Caco-2 (cell line): ENCODE data around the gene SNAPC3. TPM values are rescaled to one million over a fixed set of nuclear protein-coding genes. Genes with fewer than 3 reads are reported as not detected.

Source experiments
- BruUV-seq: library from RNA; stranded (reverse); fragments of 400-500 nt; replicated peaks from 2 replicates; lab custom pipeline; 2021; lab: Mats Ljungman, UMichigan
- CTCF ChIA-PET: fragments of 300-600 bp; sonication (Branson Sonifier 250); formaldehyde crosslinking; loops from one replicate; lab custom pipeline; 2022; ENCODE audit warnings: antibody characterized with exemption; lab: Charles Lee
- POLR2A ChIA-PET: fragments of 300-600 bp; sonication (Branson Sonifier 250); formaldehyde crosslinking; loops from one replicate; lab custom pipeline; 2022; ENCODE audit warnings: antibody characterized with exemption; lab: Charles Lee
- DNase-seq, 2 experiments: peaks; one replicate each; pipeline versions ENCODE4 v3.0.0 to v3.0.0-alpha.2; 2020 to 2022
- H3K27me3 ChIP-seq: replicated peaks from 2 replicates; pipeline ENCODE4 v1.6.0; 2011; ENCODE audit warnings: low read length; ENCODE audit not compliant: control insufficient read depth, insufficient read depth
- H3K36me3 ChIP-seq: 2 replicates; pipeline ENCODE4 v1.5.1; 2011; ENCODE audit warnings: low read length; ENCODE audit not compliant: control insufficient read depth, insufficient read depth
- H3K4me1 ChIP-seq: fragments of 250-450 bp; sonication (Bioruptor Pico); 2 replicates; pipeline ENCODE4 v1.5.1; 2020; ENCODE audit warnings: mild to moderate bottlenecking
- H3K4me3 ChIP-seq: 2 replicates; pipeline ENCODE4 v1.5.1; 2011; ENCODE audit warnings: low read depth, mild to moderate bottlenecking, control low read depth, low read length
- H3K9me3 ChIP-seq: fragments of 250-450 bp; sonication (Bioruptor Pico); 2 replicates; pipeline ENCODE4 v1.5.1; 2020; ENCODE audit warnings: mild to moderate bottlenecking, moderate library complexity
- H3K27ac Mint-ChIP-seq: one replicate; pipeline ENCODE4 v1.8.0; 2022; ENCODE audit warnings: mixed read lengths; ENCODE audit not compliant: unreplicated experiment
- H3K27me3 Mint-ChIP-seq: one replicate; pipeline ENCODE4 v1.8.0; 2022; ENCODE audit warnings: mixed read lengths; ENCODE audit not compliant: insufficient read depth, unreplicated experiment
- H3K36me3 Mint-ChIP-seq: one replicate; pipeline ENCODE4 v1.8.0; 2022; ENCODE audit warnings: mild to moderate bottlenecking, mixed read lengths; ENCODE audit not compliant: insufficient read depth, unreplicated experiment
- H3K4me1 Mint-ChIP-seq: one replicate; pipeline ENCODE4 v1.8.0; 2022; ENCODE audit warnings: low read depth, mixed read lengths; ENCODE audit not compliant: unreplicated experiment
- H3K4me3 Mint-ChIP-seq: one replicate; pipeline ENCODE4 v1.8.0; 2022; ENCODE audit warnings: mild to moderate bottlenecking, moderate library complexity, mixed read lengths; ENCODE audit not compliant: unreplicated experiment
- H3K9me3 Mint-ChIP-seq: one replicate; pipeline ENCODE4 v1.8.0; 2022; ENCODE audit warnings: mixed read lengths; ENCODE audit not compliant: unreplicated experiment
- CTCF ChIP-seq, 2 experiments: fragments of 200-600 bp in 1 of 2; IDR thresholded peaks; 1 replicate in 1 of 2; 2 replicates in 1 of 2; pipeline versions ENCODE4 v1.5.1 to v1.8.0; 2011 to 2022; ENCODE audit warnings: antibody characterized with exemption in 1 of 2, control low read depth in 1 of 2, inconsistent platforms in 1 of 2, low read depth in 1 of 2, low read length in 1 of 2, mild to moderate bottlenecking in 1 of 2, moderate library complexity in 1 of 2; ENCODE audit not compliant: insufficient read depth in 1 of 2, severe bottlenecking in 1 of 2, unreplicated experiment in 1 of 2
- intact Hi-C: fragments of 100-400 bp; cut with micrococcal nuclease; formaldehyde crosslinking; loops from one replicate; pipeline ENCODE4 v1.10.0; 2022; ENCODE audit not compliant: unreplicated experiment
- total RNA-seq: library from RNA; stranded (reverse); gene quantifications from 2 replicates; pipeline ENCODE4 v1.2.3, GENCODE V29; 2022

Gene SNAPC3
- total RNA-seq, 1 experiment from 2014 or later: 21.1 TPM

- Mint-ChIP-seq H3K27ac (no peak overlapping the region), H3K27me3 (no peaks in the 10 kb centered on the region), H3K36me3 (peaks cover 35% of the 10 kb centered on the region), H3K4me3 (no peak overlapping the region), H3K9me3 (no peaks in the 10 kb centered on the region), H3K4me1 (no peaks in the 10 kb centered on the region)
- H3K4me1 ChIP-seq: no peaks in the 10 kb centered on the region
- DNase-seq: no peak
- H3K4me3 ChIP-seq: no peak overlapping the region
- H3K36me3 ChIP-seq: no peaks in the 10 kb centered on the region
- POLR2A ChIA-PET: no interaction called here
- no peaks in the 10 kb centered on the region for H3K9me3 ChIP-seq
- no peaks in the 10 kb centered on the region for H3K27me3 ChIP-seq
- CTCF ChIA-PET: no interaction called here
- TF ChIP-seq CTCF (IDR thresholded peaks at IDR 0.05; ENCODE audit: insufficient read depth in 1 of 2, low read depth in 1 of 2, low read length in 1 of 2, severe bottlenecking in 1 of 2, unreplicated experiment in 1 of 2): no peak
- no TSS peak for BruUV-seq
- intact Hi-C loops: no loop called here
These were observed 31.3 kb downstream of the SNAPC3 start for GRCh38 chr9:15453956-15454355.

- peaks cover 36% of the 10 kb centered on the region for H3K36me3 Mint-ChIP-seq
- no peaks in the 10 kb centered on the region for H3K9me3 Mint-ChIP-seq
- Histone ChIP-seq H3K27me3 (no peaks in the 10 kb centered on the region), H3K9me3 (no peaks in the 10 kb centered on the region), H3K4me3 (no peak overlapping the region), H3K4me1 (no peaks in the 10 kb centered on the region), H3K36me3 (no peaks in the 10 kb centered on the region)
- no peaks in the 10 kb centered on the region for H3K27me3 Mint-ChIP-seq
- ChIA-PET POLR2A (no interaction called here), CTCF (no interaction called here)
- H3K4me1 Mint-ChIP-seq: no peaks in the 10 kb centered on the region
- intact Hi-C loops: no loop called here
- BruUV-seq: no TSS peak
- DNase-seq: no peak
- no peak for TF ChIP-seq CTCF (IDR thresholded peaks at IDR 0.05; ENCODE audit: insufficient read depth in 1 of 2, low read depth in 1 of 2, low read length in 1 of 2, severe bottlenecking in 1 of 2, unreplicated experiment in 1 of 2)
- no peak overlapping the region for H3K4me3 Mint-ChIP-seq
- H3K27ac Mint-ChIP-seq: no peak overlapping the region
These were observed 38.4 kb downstream of the SNAPC3 start for GRCh38 chr9:15461056-15461455.

GRCh38 chr9:15461601-15462000 is 38.9 kb downstream of the SNAPC3 start:
- Histone ChIP-seq H3K36me3 (no peaks in the 10 kb centered on the region), H3K4me3 (no peak overlapping the region), H3K9me3 (no peaks in the 10 kb centered on the region), H3K4me1 (no peaks in the 10 kb centered on the region), H3K27me3 (no peaks in the 10 kb centered on the region)
- POLR2A ChIA-PET: no interaction called here
- CTCF ChIA-PET: no interaction called here
- Mint-ChIP-seq H3K27ac (no peak overlapping the region), H3K9me3 (no peaks in the 10 kb centered on the region), H3K27me3 (no peaks in the 10 kb centered on the region), H3K4me3 (no peak overlapping the region), H3K36me3 (peaks cover 33% of the 10 kb centered on the region), H3K4me1 (no peaks in the 10 kb centered on the region)
- DNase-seq: no peak
- BruUV-seq: no TSS peak
- TF ChIP-seq CTCF (IDR thresholded peaks at IDR 0.05; ENCODE audit: insufficient read depth in 1 of 2, low read depth in 1 of 2, low read length in 1 of 2, severe bottlenecking in 1 of 2, unreplicated experiment in 1 of 2): no peak
- intact Hi-C loops: no loop called here
